Activated T-cell treated with anti-CD3 and anti-CD28 coated beads for 4 hours (primary cell): ENCODE data around the gene PTPRT.

Experiments
- DNase-seq: peaks from one replicate; pipeline ENCODE4 v3.0.0-alpha.2; 2020

The PTPRT gene

DNA sequence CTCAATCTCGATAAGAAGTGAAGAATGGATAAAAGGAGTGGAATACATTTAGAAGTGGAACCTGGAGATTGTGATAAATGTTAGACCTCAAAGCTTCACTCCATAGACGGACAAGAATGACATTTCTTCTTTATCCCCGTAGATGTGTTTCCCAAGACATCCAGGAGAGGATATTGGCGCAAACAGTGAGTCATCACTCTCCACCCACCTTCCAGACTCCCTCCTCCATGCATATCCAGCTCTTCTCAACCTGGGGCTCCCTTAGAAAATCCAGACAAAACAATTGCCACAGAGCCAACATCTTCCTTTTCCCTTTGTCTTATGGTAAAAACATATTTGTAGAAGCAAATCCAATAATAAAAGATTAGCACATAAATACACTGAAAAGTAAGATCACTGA lies 586.1 kb downstream of the PTPRT start:
- no peak for DNase-seq

DNA sequence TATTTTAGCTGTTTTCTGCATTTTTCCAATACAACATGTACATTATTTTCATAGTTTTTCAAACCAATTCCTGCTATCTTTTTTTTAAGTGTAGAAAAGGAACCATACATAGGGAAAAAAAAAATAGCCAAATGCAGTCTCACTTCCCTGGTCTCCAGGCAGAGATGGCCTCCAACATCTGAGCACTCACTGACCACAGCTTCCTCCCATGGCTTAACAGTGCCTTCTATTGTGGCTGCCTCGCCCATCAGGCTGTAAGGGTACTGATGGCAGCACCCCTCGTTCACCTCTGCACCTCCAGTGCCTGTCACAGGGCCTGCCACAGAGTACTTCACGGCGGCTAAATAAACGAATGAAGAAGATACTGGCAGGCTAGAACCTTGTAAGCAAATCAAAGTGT lies 591.1 kb downstream of the PTPRT start:
- no peak for DNase-seq

DNA sequence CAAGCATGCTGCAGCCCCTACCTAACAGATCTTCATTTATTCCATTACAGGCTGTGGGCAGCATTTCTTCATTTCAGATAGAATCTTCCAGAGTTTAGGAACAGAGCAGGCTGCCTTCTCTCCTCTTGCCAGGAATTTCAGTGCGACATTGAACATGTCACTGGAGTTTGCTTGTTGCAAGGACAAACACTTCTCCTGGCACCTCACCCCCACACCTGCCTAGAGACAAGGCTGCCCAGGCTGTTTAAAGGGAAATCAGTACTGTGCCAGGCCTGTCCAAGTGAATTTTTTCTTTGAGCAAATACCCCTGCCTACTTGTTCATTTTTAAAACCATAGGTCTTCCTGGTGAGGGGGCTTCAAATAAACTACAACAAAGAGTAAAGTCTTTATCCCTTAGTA lies 594.1 kb downstream of the PTPRT start:
- no peak for DNase-seq

DNA sequence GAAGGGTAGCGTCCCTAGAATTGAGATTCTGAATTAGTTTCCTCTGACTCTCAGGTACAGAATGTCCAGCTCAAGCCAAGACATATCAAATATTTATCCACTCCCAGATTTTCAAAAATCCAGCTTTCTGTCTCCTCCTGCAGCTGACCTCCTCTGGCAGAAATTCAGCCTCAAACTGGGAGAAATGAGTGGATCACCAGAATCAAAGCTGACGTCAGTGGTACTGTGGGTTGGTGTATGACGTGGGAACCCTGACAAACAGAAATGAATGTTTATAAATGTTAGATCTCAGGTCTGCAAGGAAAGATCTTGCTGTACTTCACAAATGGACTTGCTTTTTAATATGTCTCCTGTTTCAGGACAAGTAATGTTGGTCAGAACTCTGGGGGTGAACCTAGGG lies 595.0 kb downstream of the PTPRT start:
- no peak for DNase-seq

DNA sequence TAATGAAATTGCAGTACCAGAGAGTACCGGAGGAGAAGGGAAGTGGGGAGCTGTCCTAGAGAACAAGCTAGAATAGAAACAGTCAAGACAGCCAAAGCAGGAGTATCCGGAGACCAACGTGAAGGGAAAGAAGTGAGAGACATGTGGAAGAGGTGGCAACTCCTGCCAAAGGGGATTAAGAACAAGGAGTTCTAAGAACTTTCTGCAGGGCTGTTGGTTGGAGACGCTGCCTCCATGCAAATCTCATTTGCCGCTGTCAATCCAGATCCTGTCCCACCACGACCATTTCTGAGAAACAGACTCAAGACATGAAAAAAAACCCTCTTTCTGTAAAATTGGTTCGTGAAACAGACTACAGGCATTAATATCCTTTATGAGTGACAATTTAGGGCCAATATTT lies 595.7 kb downstream of the PTPRT start:
- DNase-seq, result no peak

DNA sequence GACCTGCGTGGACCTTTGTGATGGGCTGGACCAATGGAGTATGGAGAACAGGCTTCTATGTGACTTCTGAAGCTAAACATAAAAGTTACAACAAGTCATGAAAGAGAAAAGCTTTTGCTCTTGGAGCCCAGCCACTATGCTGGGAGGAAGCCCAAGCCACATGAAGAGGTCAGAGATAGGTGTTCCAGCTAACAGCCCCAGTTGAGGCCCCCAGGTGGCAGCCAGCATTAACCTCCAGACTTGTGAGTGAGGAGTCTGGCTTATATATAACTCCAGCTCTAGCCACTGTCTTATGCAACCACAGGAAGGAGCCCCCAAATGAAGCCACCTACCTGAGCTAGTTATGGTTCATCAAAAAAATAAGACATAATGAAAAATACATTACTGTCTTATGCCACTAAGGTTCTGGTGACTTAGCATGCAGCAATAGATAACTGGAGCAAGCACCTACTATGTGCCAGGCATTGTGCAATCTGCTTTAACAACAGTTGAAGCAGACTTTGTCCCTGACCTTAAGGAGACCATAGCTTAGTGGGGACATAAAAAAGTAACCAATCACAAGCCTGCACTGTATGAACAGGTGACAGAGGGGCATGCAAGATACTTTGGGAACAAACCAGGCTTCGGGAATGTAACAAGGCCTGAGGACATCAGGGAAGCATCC lies 599.6 kb downstream of the PTPRT start:
- DNase-seq, result no peak

DNA sequence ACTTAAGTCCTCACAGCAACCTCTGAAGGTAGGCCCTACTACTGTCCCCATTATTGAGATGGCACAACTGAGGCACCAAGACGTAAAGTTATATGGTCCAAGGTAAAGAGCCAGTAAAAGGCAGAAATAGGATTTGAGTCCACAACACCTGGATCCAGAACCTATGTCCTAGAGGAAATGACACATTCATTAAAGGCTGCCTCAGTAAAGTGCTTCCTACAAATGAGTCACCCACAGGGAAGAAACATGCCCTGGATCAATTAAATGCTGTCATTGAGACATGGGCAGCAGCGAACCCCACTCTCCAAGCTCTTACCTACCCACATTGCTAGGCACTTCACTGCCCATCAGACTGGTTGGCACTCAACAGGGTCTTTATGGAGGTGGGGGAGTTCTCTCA lies 600.9 kb downstream of the PTPRT start:
- no peak for DNase-seq

DNA sequence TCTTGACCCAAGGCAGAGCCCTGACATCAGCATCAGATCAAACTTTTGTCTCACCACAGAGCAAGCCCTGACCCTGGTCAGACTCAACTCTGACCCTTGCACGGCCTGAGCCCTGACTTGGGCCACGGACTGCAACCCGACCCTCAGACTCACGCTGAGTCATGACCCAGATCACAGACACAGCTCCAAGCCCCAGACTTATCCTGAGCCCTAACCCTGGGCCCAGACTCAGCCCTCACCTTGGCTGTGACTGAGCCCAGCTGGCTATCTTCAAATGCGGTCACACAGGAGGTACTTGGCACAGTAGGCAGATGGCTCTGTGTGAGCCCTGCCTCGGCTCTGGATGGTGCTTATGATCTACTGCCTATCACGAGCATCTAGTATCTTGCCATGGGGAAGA lies 602.3 kb downstream of the PTPRT start:
- DNase-seq, result no peak

DNA sequence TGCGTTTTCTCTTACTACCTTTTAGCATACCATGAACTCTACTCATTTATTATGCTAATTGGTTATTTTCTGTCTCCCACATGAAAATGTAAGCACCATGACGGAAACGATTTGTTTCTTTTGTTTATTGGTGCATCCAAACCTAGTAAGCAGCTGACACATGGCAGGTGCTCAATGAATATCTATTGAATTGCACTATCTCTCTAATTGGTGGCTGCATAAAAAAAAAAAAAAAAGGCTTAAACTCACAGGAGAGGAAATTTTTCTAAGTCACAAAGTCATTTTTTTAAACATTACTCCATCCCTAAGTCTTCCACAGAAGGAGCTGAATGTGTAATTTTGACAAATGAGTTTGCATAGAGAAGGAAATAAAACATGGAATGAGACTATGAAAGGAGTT lies 608.4 kb downstream of the PTPRT start:
- DNase-seq, result no peak

DNA sequence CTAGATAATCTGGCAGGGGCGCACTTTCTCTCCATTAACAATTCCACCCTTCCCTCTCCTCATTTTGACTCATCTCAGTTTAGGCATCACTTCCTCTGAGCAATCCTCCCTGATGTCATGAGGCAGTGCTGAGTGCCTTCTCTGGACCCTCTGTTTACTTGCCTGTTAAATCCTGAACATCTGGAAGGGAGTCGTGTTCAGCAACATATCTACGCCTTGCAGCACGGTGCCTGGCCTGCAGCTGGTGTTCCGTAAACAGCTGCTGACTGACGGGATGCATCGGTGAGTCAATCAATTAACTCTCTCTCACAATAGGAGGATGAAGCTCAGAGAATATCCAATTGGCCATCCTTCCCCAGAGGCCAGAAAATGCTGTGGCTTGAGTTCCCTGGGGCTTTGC lies 613.5 kb downstream of the PTPRT start:
- DNase-seq, result no peak

DNA sequence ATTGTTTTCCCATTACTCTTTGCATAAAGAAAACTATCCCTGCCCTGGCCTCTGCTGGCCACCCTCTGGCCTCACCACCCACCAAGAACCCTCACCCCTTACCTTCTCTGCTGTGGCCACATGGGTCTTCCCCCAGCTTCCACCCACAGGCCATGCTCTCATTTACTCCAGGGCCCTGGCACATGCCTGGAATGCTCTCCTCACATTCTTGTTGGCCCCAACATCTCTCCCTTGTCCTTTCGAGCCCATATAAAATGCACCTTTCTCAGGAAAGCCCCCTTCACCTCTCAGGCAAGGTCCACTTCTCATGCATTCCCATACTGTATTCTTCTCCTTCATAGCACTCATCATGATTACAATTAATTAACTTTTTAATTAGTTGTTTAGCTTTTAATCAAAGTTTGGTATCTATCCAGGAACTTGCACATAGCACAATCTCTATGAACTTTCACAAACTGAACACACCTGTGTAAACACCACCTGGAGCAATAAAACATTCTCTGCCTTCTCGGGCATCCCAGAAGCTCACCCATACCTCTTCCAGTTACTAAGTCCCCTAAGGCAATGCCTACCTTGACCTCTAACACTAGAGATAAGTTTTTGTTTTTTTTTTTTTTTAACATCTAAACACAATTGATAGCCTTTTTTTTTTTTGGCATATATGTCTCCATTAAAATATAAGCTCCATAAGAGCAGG lies 617.2 kb downstream of the PTPRT start:
- no peak for DNase-seq

DNA sequence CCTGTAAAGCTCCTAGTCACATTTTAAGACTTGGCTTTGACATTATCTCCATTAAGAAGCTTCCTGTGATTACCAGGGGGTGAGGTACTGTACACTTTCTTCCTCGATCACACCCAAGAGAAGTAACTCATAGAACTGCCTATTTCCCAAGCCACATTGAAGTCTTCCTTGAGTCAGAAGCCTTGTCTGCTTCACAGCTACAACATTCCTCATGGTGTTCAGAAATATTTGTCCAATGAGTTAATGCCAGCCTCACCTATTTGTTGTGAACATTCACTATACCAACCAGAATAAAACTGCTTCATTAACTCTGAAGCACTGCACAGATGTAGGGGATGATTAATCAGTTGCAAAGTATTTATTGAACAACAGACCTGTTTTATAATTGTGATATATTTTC lies 622.3 kb downstream of the PTPRT start:
- no peak for DNase-seq

DNA sequence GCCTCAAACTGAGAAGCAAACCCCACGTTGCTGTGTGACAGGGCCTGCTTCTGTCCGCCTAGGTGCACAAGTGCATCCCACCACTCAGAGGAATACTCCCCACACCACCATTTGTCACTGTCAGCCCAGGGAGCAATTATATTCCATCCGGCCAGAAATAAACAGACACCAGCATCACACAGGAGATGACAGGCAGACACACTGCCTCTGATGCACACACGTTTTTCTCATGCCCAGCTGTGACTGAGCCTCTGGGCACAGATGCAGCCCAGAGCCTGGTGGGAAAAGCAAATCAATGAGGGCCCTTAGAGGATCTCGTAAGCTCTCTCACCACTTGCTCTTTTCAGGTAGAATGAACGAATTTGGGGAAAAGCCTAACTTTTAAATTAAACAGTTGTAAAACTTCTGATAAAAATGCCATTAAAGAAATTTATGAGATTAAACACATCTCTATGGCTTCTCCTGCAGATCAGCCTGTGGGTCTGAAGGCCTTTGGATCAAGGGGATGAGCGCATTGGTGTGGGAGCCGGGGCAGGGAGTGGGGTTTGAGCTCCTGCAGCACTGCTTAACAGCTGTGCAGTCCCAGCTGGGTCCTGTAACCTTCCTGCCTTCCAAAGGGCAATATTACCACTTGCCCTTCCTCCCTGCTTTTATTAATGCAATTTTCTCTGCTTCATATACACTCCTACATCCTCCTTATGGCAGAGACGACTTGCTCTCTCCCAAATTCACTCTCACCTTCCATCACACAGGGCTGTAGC lies 624.3 kb downstream of the PTPRT start:
- no peak for DNase-seq

DNA sequence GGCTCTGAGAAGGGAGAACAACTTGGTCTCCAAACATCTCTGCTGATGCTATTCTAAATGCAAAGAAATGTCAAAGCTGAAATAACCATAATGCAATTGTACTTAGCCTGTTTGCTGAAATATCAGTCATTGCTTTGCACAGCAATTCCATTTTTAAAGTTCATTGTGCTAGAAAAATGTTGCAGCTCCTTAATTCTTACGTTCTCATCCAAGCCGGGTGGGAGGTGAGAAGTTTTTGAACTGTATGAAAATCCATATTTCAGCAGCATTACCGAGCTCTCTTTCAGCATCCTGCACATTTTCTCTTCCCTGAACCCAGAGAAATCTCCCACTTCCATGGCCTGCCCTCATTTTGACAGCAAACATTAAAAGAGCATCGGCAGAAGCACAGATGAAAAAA lies 630.0 kb downstream of the PTPRT start:
- DNase-seq, result no peak

DNA sequence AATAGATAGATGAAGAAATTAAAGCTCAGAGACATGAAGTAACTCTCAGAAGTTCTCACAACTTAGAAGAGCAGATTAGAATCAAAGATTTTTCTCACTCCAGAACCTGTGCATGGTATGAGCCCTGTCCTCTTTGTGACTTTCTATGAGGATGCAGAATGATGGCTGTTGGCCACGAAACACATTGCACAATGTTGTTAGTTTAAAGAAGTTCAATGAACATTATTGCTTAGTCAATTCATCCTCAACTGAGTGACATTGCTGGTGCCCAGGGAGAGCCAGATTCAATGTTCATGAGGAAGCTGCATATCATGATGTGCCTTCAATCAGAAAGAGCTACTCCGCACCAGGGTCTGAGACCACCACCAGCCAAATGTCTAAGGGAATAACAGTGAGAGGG lies 633.1 kb downstream of the PTPRT start:
- DNase-seq, result no peak

DNA sequence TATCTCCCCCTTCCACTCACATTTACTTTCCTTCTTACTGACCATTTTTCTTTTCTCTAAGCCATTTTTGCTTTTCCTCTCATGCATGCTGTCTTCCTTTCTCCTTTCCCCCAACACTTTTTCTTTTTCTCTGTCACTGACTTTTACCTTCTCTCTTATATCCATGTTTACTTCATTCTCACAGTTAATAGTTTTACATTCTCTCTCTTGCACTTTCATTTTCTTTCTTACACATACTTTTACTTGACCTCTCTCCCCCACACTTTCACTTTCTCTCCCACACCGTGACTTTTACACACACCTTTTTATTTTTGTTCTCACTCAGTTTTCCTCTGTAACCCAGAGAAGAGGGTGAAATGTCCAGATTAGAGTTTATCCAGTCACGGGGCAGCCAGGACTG lies 636.3 kb downstream of the PTPRT start:
- no peak for DNase-seq

DNA sequence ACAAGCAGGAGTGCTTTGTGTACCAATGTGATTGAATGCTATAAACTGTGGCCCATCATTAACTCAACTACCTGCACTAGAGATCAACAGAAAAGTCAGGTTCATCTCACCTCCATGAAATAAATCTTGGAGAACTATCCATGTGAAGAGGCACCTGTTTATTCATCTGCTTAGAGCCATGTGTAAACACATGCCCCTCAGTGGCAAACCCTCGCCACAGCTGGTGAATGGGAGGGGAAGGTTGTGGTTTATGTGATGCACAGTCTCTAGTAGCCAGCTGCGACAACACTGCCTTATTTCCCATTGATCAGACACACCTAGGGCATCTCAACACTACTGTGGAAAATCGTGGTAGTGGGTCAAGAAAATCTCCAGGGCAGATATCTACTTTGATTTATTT lies 640.2 kb downstream of the PTPRT start:
- no peak for DNase-seq

DNA sequence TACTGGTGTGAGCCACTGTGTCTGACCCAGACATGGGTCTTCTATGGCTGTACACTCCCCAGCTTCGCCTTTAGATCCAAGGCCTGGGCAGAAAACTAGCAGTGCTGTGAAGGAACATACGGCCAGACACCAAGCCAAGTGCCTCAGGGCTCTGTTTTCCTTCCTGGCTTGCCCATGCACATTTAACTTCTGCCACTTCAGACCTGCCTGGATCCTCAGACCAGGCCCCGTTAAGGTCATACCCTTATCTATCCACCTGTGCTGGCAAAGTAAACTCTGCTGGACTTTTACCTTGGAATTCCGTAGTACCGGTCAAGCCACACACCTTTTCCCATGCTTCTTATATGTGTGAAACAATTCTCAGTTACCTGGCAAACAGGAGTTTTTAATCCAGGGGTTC lies 644.8 kb downstream of the PTPRT start:
- DNase-seq, result no peak

DNA sequence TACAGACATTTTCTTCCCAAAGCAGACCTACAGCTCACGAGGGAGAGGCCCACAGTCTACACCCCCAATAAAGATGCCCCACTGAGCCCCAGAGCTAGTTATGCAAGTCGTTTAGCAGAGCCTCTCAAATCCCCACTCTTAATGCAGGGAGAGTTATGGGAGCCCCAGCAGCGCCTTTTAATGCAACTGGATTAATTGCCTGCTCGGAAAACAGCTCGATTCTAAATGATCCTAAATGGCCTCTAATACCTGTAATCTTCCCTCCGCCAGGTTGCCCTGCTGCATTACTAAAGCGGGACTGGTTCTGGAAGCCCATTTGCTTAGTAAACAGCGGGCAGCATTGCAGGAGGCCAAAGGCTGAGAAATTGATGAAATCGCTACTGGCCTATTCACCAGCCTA lies 656.9 kb downstream of the PTPRT start:
- no peak for DNase-seq

DNA sequence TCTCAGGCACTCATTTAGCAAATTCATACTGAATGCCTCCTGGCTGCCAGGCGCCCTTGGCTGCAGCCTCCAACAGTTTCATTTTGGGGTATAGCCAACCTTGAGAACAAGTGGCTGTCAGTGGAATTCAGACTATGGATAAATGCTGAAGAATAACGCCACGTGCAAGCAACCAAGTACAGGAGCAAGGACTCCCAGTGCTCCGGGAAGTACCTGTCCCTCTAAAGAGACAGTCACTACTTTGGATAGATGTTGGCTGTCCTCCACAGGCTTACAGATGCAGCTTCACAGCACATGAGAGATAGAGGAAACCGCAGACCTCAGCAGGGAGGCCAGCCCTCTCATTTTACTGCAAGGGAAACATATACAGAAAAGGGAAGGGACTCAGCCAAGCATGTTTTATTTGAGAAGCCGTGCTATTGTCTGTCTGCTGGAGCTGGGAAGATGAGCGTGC lies 658.2 kb downstream of the PTPRT start:
- no peak for DNase-seq

DNA sequence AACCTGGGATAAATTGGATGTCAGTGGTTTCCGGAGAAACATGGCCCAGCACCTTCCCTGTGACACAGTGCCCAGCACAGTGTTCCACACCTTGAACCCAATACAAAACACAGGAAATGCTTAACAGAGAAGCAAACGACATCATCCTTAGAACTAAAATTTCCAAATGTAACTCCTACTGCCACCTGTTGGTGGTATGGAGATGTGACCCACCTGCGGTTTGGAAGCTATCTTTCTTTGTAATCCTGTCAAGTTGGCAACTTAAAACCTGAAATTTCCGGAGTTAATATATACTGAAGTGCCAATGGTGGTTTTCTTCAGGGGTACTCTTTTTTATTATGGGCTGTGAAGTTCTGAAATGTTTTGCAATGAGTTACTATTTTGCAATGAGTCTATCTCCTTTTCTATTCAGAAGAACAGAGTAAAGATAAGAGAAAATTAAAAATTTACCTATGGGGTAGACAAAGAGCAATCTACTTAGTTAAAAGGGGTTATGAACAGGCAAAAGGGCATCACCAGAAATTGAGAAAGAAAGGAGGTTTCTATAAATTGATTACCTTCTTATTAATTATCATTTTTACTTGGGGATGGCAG lies 658.8 kb downstream of the PTPRT start:
- DNase-seq, result no peak

DNA sequence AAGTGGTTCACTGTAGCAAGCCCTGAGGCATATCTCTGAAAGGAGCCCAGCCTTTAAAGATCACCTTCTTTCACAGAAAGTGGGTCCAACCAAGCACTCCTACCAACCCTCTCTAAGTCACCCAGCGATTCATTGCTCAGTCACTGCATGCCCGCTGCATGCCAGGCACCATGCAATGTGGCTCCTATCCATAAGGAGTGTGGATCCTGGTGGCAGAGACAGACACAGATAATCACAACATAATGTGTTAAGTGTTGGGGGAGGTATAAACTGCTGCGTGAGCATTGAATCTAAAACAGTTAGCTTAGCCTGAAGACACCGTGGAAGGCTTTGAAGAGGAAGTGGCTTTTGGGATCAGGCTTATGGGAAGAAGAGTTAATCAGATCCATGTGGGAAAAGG lies 659.5 kb downstream of the PTPRT start:
- no peak for DNase-seq

DNA sequence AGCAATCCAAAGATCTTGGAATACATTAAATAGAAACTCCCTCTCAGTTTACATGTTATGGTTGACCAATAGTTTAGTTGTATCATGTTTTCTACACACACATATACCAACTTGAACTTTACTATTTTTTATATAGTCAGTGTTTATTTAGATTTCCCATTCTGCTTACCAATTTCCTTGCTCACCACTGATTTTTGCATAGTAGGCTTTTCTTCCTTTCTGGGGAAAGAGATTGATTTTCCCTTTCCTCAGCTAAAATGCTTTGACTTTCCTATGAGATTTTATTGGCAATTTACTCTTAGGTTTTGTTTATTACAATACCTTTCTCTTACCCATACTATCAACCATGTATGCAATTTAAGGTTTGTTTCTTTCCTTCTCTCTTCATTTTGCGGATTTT lies 665.6 kb downstream of the PTPRT start:
- DNase-seq, result no peak

DNA sequence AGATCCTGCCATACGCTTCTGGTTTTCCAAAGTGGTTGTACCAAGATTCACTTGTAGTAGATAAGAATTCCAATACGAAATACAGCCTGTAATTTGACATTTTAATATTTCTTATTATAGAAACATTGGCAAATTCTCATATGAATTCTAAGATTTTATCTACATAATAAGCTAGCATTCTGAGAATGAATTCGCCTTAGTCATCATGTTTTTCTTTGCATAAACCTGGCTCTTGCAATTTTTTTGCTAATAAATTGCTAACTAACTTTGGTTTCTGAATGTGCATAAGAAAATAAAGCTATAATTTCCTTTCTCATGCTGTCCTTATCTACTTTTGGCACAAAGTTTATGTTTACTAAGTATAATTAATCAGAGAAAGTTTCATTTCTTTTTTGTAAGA lies 673.0 kb downstream of the PTPRT start:
- no peak for DNase-seq
